OCI-LY7 (cell line): ENCODE data around the gene ARHGEF40.

Experiments used
- CTCF ChIP-seq: fragments of 200-600 bp; sonication (generic); conservative IDR thresholded peaks from 2 replicates; pipeline ENCODE4 v1.5.1; 2014; ENCODE audit warnings: mild to moderate bottlenecking, antibody characterized with exemption, low read length, moderate library complexity, mixed read lengths
- EZH2phosphoT487 ChIP-seq: fragments of 200-600 bp; sonication (generic); IDR thresholded peaks from 2 replicates; pipeline ENCODE4 v1.6.1; 2018; ENCODE audit warnings: low read depth, borderline replicate concordance, mild to moderate bottlenecking, mixed run types, antibody characterized with exemption, low read length, moderate library complexity, mixed read lengths

GRCh38 chr14:21059842-21060613, 10.1 kb upstream of the ARHGEF40 start:
- TF ChIP-seq CTCF (no peak), EZH2phosphoT487 (no peak)
